Measurements from ENCODE around the gene DSCAML1.
"Not testable (repeated sequence)": the region's sequence is repeated elsewhere in the genome, so short reads cannot be mapped to it uniquely, and the experiment has no call there.

DSCAML1 gene

DNA sequence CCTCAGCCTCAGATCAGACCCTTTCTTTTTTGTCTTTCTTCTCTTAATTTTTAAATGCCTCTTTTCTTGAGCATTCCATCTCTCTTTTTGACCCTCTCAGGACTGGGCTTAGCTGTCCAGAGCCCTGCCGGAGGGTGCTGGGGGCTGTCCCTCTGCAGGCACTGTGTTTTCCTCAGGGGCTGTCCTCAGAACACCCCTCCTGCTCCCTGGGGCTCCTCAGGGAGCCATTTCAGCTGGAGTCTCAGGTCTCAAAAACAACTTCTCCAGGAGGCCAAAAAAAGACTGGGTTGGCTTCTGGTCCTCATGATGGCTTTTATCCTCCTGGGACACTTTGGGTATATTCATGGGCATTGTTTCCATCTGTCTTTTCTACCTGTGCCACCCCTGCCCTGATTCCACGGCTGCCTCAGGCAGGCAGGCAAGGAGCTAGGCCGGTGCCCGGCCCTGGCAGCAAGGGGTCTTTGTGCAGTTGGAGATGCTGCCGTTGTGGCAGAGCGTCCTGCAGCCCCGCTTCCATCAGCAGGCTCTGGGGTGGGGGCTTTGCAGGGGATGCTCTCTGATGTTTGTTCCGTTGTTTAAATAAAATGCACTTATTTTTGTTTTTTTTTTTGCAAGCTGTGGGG, 384.3 kb downstream of the DSCAML1 start:
- Histone ChIP-seq H3K27me3 (ENCODE audit: low read depth) (no peaks in the 10 kb centered on the region), H3K9me3 (no peaks in the 10 kb centered on the region), H3K36me3 (replicated peaks) (peaks cover 5% of the 10 kb centered on the region; the same call in 1 of the 2 replicates), H3K4me1 (no peaks in the 10 kb centered on the region), H3K4me3 (no peak overlapping the region)
- in situ Hi-C loops (cut with MboI; ENCODE audit: low sequenced_read_pairs): no loop called here
- DNase-seq (ENCODE audit: low spot score in 2 of 2): no peak

- in situ Hi-C loops (cut with MboI; ENCODE audit: low sequenced_read_pairs): no loop called here
- H3K9me3 ChIP-seq: no peaks in the 10 kb centered on the region
- H3K4me1 ChIP-seq: no peaks in the 10 kb centered on the region
- peaks cover 7% of the 10 kb centered on the region; the same call in 1 of the 2 replicates for H3K36me3 ChIP-seq (replicated peaks)
- no peaks in the 10 kb centered on the region for H3K27me3 ChIP-seq (ENCODE audit: low read depth)
- no peak overlapping the region for H3K4me3 ChIP-seq
- DNase-seq (ENCODE audit: low spot score in 2 of 2): no peak
Measured at GRCh38 chr11:117412176-117412575, 384.8 kb downstream of the DSCAML1 start.

- H3K27me3 ChIP-seq (ENCODE audit: low read depth): no peaks in the 10 kb centered on the region
- H3K4me1 ChIP-seq: no peaks in the 10 kb centered on the region
- DNase-seq (ENCODE audit: low spot score in 2 of 2): no peak
- peaks cover 7% of the 10 kb centered on the region; the same call in 1 of the 2 replicates for H3K36me3 ChIP-seq (replicated peaks)
- no peak overlapping the region for H3K4me3 ChIP-seq
- in situ Hi-C loops (cut with MboI; ENCODE audit: low sequenced_read_pairs): no loop called here
- no peaks in the 10 kb centered on the region for H3K9me3 ChIP-seq
Measured at GRCh38 chr11:117411736-117412135, 385.3 kb downstream of the DSCAML1 start.

DNA sequence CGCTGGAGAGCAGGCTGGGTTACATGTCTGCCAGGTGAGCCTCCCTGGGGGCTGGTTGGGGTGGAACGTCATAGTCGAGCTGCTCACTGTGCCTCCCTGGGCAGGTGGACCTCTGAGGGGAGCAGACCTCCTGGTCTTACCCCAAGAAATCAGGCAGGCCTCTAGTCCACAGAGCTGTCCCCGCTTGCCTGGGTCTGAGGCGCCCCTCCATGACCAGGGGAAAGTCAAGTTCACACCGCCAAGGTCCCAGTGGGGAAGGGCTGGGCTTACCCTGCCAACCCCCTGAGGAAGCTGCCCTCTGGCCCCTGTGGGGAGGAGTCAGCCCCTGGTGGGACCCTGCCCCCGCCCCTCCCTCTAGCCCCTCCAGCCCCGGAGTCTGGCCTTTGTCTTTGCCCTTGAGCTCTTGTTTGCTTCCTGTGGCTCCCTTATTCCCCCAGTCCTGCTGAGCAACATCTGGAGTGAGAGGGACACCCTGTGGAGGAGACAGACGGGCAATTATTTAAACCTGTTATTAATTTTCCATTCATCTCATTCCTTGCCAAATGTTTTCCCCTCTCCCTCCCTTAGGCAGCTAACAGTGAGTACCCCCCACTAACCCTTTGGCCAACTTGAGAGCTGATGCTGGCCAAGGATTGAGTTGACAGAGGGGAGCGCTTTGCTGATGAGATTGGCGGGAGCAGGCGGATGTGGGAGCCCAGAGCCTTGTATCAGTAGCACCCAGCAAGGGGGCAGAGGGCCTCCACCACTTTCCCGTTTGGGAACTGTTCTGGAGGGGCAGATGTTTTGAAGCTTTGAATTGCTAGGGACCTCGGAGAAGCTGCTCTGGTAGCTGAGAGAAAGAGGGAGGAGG, 385.9 kb downstream of the DSCAML1 start:
- Histone ChIP-seq H3K4me3 (no peak overlapping the region), H3K36me3 (replicated peaks) (peaks cover 10% of the 10 kb centered on the region), H3K9me3 (peaks cover 4% of the 10 kb centered on the region; the same call in 1 of the 2 replicates), H3K27me3 (ENCODE audit: low read depth) (no peaks in the 10 kb centered on the region), H3K4me1 (no peaks in the 10 kb centered on the region)
- in situ Hi-C loops (cut with MboI; ENCODE audit: low sequenced_read_pairs): no loop called here
- no peak for DNase-seq (ENCODE audit: low spot score in 2 of 2)

GRCh38 chr11:117410238-117410637, 386.8 kb downstream of the DSCAML1 start:
- H3K9me3 ChIP-seq: peaks cover 6% of the 10 kb centered on the region; the same call in 1 of the 2 replicates
- H3K4me3 ChIP-seq: no peak overlapping the region
- H3K36me3 ChIP-seq (replicated peaks): peaks cover 17% of the 10 kb centered on the region
- DNase-seq (ENCODE audit: low spot score in 2 of 2): no peak
- H3K27me3 ChIP-seq (ENCODE audit: low read depth): no peaks in the 10 kb centered on the region
- in situ Hi-C loops (cut with MboI; ENCODE audit: low sequenced_read_pairs): no loop called here
- H3K4me1 ChIP-seq: no peaks in the 10 kb centered on the region

GRCh38 chr11:117409511-117409910, 387.5 kb downstream of the DSCAML1 start:
- in situ Hi-C loops (cut with MboI; ENCODE audit: low sequenced_read_pairs): no loop called here
- peaks cover 24% of the 10 kb centered on the region for H3K36me3 ChIP-seq (replicated peaks)
- peaks cover 6% of the 10 kb centered on the region; the same call in 1 of the 2 replicates for H3K9me3 ChIP-seq
- H3K4me3 ChIP-seq: no peak overlapping the region
- H3K4me1 ChIP-seq: no peaks in the 10 kb centered on the region
- H3K27me3 ChIP-seq (ENCODE audit: low read depth): no peaks in the 10 kb centered on the region
- no peak for DNase-seq (ENCODE audit: low spot score in 2 of 2)

GRCh38 chr11:117408356-117408755, 388.7 kb downstream of the DSCAML1 start:
- Histone ChIP-seq H3K36me3 (replicated peaks) (peaks cover 26% of the 10 kb centered on the region), H3K4me3 (no peak overlapping the region), H3K27me3 (ENCODE audit: low read depth) (no peaks in the 10 kb centered on the region), H3K9me3 (peaks cover 8% of the 10 kb centered on the region; the same call in 1 of the 2 replicates), H3K4me1 (no peaks in the 10 kb centered on the region)
- in situ Hi-C loops (cut with MboI; ENCODE audit: low sequenced_read_pairs): no loop called here
- no peak for DNase-seq (ENCODE audit: low spot score in 2 of 2)

- in situ Hi-C loops (cut with MboI; ENCODE audit: low sequenced_read_pairs): no loop called here
- H3K4me3 ChIP-seq: no peak overlapping the region
- H3K4me1 ChIP-seq: no peaks in the 10 kb centered on the region
- peaks cover 8% of the 10 kb centered on the region; the same call in 1 of the 2 replicates for H3K9me3 ChIP-seq
- no peaks in the 10 kb centered on the region for H3K27me3 ChIP-seq (ENCODE audit: low read depth)
- no peak for DNase-seq (ENCODE audit: low spot score in 2 of 2)
- H3K36me3 ChIP-seq (replicated peaks): peaks cover 26% of the 10 kb centered on the region
Measured at GRCh38 chr11:117407016-117407415, 390.0 kb downstream of the DSCAML1 start.

- H3K4me1 ChIP-seq; H3K27me3 ChIP-seq (ENCODE audit: low read depth); DNase-seq (ENCODE audit: low spot score in 2 of 2); H3K9me3 ChIP-seq; H3K4me3 ChIP-seq; in situ Hi-C loops (cut with MboI; ENCODE audit: low sequenced_read_pairs): not testable (repeated sequence)
- H3K36me3 ChIP-seq (replicated peaks): peaks cover 26% of the 10 kb centered on the region
Measured at GRCh38 chr11:117405898-117406297, 391.1 kb downstream of the DSCAML1 start.

DNA sequence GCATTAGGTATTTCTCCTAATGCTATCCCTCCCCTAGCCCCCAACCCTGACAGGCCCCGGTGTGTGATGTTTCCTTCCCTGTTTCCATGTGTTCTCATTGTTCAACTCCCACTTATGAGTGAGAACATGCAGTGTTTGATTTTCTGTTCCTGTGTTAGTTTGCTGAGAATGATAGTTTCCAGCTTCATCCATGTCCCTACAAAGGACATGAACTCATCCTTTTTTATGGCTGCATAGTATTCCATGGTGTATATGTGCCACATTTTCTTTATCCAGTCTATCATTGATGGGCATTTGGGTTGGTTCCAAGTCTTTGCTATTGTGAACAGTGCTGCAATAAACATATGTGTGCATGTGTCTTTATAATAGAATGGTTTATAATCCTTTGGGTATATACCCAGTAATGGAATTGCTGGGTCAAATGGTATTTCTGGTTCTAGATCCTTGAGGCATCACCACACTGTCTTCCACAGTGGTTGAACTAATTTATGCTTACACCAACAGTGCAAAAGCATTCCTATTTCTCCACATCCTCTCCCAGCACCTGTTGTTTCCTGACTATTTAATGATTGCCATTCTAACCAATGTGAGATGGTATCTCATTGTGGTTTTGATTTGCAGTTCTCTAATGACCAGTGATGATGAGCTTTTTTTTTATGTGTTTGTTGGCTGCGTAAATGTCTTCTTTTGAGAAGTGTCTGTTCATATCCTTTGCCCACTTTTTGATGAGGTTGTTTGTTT, 397.7 kb downstream of the DSCAML1 start:
- H3K36me3 ChIP-seq (replicated peaks): peaks cover 34% of the 10 kb centered on the region
- in situ Hi-C loops (cut with MboI; ENCODE audit: low sequenced_read_pairs); H3K9me3 ChIP-seq; H3K27me3 ChIP-seq (ENCODE audit: low read depth); H3K4me3 ChIP-seq; DNase-seq (ENCODE audit: low spot score in 2 of 2); H3K4me1 ChIP-seq: not testable (repeated sequence)

DNA sequence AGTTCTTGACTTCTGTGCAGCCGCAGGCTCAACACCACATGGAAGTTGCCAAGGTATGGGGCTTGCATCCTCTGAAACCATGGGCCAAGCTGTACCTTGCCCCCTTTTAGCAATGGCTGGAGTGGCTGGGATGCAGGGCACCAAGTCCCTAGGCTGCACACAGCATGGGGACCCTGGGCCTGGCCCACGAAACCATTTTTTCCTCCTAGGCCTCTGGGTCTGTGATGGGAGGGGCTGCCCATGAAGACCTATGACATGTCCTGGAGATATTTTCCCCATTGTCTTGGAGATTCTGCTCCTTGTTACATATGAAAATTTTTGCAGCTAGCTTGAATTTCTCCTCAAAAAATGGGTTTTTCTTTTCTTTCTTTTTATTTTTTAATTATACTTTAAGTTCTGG, 398.4 kb downstream of the DSCAML1 start:
- in situ Hi-C loops (cut with MboI; ENCODE audit: low sequenced_read_pairs): not testable (repeated sequence)

GRCh38 chr11:117396970-117397369, 400.0 kb downstream of the DSCAML1 start:
- H3K9me3 ChIP-seq: peaks cover 3% of the 10 kb centered on the region; the same call in 1 of the 2 replicates
- in situ Hi-C loops (cut with MboI; ENCODE audit: low sequenced_read_pairs): no loop called here
- H3K27me3 ChIP-seq (ENCODE audit: low read depth): no peaks in the 10 kb centered on the region
- H3K4me3 ChIP-seq: no peak overlapping the region
- no peak for DNase-seq (ENCODE audit: low spot score in 2 of 2)
- H3K4me1 ChIP-seq: no peaks in the 10 kb centered on the region
- H3K36me3 ChIP-seq (replicated peaks): peaks cover 53% of the 10 kb centered on the region

More for the DNA sequence above, 398.4 kb downstream of the DSCAML1 start:
- H3K9me3 ChIP-seq; H3K4me1 ChIP-seq; DNase-seq (ENCODE audit: low spot score in 2 of 2); H3K27me3 ChIP-seq (ENCODE audit: low read depth); H3K4me3 ChIP-seq: not testable (repeated sequence)
- peaks cover 39% of the 10 kb centered on the region for H3K36me3 ChIP-seq (replicated peaks)

DNA sequence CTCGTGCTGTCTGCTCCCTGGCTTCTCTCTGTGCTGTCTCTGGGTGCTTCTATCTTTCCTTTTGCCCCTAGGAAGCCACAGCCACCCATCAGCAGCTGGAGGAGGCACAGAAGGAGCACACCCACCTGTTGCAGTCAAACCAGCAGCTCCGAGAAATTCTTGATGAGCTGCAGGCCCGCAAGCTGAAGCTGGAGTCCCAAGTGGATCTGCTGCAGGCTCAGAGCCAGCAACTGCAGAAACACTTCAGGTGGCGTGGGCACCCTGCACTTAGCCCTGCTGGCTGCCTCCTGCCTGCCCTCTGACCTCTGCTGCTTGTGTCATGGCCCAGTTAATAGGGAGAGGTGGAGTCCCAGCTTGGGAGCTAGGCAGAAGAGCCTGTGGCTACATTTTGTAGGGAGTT, 401.5 kb downstream of the DSCAML1 start:
- Histone ChIP-seq H3K36me3 (replicated peaks) (peaks cover 60% of the 10 kb centered on the region), H3K4me3 (no peak overlapping the region)

More for the DNA sequence above, 401.5 kb downstream of the DSCAML1 start:
- in situ Hi-C loops (cut with MboI; ENCODE audit: low sequenced_read_pairs): no loop called here
- H3K9me3 ChIP-seq: peaks cover 3% of the 10 kb centered on the region; the same call in 1 of the 2 replicates
- H3K4me1 ChIP-seq: no peaks in the 10 kb centered on the region
- DNase-seq (ENCODE audit: low spot score in 2 of 2): no peak
- no peaks in the 10 kb centered on the region for H3K27me3 ChIP-seq (ENCODE audit: low read depth)

All from HAP-1 (cell line).